Osteocyte (in vitro differentiated cells): ENCODE results near the gene VIPR1. TPM values are rescaled to one million over a fixed set of nuclear protein-coding genes. Genes with fewer than 3 reads are reported as not detected.

Experiments
- DNase-seq: peaks from one replicate; pipeline ENCODE4 v3.0.0; 2021; ENCODE audit warnings: mixed read lengths; ENCODE audit not compliant: unreplicated experiment; ENCODE audit errors: extremely low spot score
- H3K27ac Mint-ChIP-seq: one replicate; pipeline ENCODE4 v1.8.0; 2021; ENCODE audit warnings: mild to moderate bottlenecking, mixed read lengths; ENCODE audit not compliant: unreplicated experiment
- H3K27me3 Mint-ChIP-seq: one replicate; pipeline ENCODE4 v1.8.0; 2021; ENCODE audit warnings: mixed read lengths; ENCODE audit not compliant: unreplicated experiment
- H3K36me3 Mint-ChIP-seq: one replicate; pipeline ENCODE4 v1.8.0; 2021; ENCODE audit warnings: mixed read lengths; ENCODE audit not compliant: unreplicated experiment
- H3K4me1 Mint-ChIP-seq: one replicate; pipeline ENCODE4 v1.8.0; 2021; ENCODE audit warnings: mixed read lengths; ENCODE audit not compliant: unreplicated experiment
- H3K4me3 Mint-ChIP-seq: one replicate; pipeline ENCODE4 v1.8.0; 2021; ENCODE audit warnings: mild to moderate bottlenecking, moderate library complexity, mixed read lengths; ENCODE audit not compliant: unreplicated experiment
- H3K9me3 Mint-ChIP-seq: one replicate; pipeline ENCODE4 v1.8.0; 2021; ENCODE audit warnings: mixed read lengths; ENCODE audit not compliant: unreplicated experiment
- total RNA-seq: library from RNA; stranded (reverse); gene quantifications from 2 replicates; pipeline ENCODE4 v1.2.1, GENCODE V29; 2021
- TF ChIP-seq, protein P1 (sequence below): fragments of 200-600 bp; sonication (generic); IDR thresholded peaks from 2 replicates; pipeline ENCODE4 v1.5.0; 2021; ENCODE audit warnings: antibody characterized with exemption, mild to moderate bottlenecking, moderate library complexity

Gene VIPR1
- total RNA-seq, 1 donor from 2014 or later = 8.9 TPM

DNA sequence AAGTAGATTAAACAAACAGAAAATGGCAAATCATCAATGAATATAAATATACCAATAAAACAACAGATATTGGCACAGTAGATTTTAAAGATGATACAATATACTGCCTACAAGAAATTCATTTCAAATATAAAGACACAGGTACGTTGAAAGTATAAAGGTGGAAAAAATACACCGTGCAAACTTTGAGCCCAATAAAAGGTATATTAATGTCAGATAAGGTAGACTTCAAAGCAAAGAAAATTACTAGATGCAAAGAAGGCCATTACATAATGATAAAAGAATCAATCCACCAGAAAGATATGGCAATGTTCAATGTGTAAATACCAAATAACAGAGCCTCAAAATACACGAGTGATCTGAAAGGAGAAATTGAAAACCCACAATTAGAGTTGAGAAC is 34.3 kb upstream of the VIPR1 start:
- no peaks in the 10 kb centered on the region for H3K36me3 Mint-ChIP-seq
- peaks cover 3% of the 10 kb centered on the region for H3K27me3 Mint-ChIP-seq
- no peaks in the 10 kb centered on the region for H3K9me3 Mint-ChIP-seq

DNA sequence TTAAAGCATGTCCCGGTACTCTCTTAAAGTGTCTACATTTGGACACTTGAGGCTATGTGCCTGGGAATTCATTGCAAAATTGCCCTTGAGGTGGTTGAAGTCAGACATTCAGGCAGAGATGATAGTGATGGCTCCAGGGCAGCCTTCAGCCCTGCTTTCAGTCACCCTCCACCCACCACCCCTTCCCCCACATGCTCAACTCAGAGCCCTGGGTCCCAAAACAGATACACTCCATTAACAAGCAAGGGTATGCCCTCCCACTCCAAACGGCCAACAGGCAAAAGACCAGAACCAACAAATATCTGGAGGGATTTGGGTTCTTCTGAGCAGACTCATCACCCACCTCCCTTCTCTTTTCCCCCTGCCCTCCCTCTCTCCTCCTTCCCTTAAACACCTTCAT is 29.9 kb upstream of the VIPR1 start:
- no peak for DNase-seq
- Mint-ChIP-seq H3K27ac (no peak overlapping the region), H3K9me3 (no peaks in the 10 kb centered on the region), H3K27me3 (peaks cover 9% of the 10 kb centered on the region), H3K4me1 (peaks cover 15% of the 10 kb centered on the region), H3K4me3 (no peak overlapping the region), H3K36me3 (no peaks in the 10 kb centered on the region)
- TF ChIP-seq, protein P1, sequence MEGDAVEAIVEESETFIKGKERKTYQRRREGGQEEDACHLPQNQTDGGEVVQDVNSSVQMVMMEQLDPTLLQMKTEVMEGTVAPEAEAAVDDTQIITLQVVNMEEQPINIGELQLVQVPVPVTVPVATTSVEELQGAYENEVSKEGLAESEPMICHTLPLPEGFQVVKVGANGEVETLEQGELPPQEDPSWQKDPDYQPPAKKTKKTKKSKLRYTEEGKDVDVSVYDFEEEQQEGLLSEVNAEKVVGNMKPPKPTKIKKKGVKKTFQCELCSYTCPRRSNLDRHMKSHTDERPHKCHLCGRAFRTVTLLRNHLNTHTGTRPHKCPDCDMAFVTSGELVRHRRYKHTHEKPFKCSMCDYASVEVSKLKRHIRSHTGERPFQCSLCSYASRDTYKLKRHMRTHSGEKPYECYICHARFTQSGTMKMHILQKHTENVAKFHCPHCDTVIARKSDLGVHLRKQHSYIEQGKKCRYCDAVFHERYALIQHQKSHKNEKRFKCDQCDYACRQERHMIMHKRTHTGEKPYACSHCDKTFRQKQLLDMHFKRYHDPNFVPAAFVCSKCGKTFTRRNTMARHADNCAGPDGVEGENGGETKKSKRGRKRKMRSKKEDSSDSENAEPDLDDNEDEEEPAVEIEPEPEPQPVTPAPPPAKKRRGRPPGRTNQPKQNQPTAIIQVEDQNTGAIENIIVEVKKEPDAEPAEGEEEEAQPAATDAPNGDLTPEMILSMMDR = no peak

More for the DNA sequence above, 34.3 kb upstream of the VIPR1 start:
- no peak overlapping the region for H3K27ac Mint-ChIP-seq
- H3K4me1 Mint-ChIP-seq = no peaks in the 10 kb centered on the region
- TF ChIP-seq, protein P1 = no peak
- H3K4me3 Mint-ChIP-seq = no peak overlapping the region
- DNase-seq = no peak

DNA sequence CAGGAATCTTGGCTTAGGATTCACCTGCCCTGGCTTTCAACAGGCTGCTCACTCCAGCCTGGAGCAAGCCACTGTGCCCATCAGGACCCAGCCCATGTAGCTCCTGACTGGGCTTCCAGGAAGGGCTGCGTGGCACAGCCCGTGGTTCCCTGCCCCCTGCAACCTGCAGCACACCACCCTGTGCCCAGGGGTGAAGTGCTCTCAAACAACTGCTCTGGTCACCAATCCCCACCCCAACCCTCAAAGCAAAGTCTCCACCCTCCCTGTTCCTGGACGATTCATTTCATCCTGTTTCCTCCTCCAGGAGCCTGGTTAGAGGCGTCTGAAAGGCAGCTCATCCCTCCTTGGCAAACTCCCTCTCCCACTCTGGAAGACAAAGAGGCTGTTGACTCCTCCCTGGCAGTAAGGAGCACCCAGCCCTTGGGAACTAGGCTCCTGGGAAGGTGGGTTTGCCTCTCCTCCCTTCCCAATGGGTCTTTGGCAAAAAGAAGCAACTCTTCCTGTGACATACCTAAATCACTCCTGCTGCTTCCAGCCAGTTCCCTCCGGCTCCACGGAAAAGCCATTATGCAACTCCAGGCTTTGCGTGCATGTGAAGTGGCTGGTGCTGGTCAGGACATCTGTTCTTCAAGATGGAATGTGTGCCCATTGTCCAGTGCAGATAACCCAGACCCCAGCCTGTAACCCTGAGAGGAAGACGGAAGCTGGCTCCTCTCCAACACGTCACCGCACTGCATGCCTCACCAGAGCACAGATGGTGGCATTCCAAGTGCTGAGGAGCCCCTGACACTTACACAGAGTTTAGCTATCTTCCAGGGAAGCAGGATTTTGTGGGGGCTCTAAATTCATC is 29.1 kb upstream of the VIPR1 start:
- Mint-ChIP-seq H3K36me3 (no peaks in the 10 kb centered on the region), H3K27ac (no peak overlapping the region), H3K27me3 (peaks cover 9% of the 10 kb centered on the region), H3K4me3 (no peak overlapping the region), H3K4me1 (peaks cover 15% of the 10 kb centered on the region), H3K9me3 (no peaks in the 10 kb centered on the region)
- DNase-seq = no peak
- TF ChIP-seq, protein P1 = no peak

DNA sequence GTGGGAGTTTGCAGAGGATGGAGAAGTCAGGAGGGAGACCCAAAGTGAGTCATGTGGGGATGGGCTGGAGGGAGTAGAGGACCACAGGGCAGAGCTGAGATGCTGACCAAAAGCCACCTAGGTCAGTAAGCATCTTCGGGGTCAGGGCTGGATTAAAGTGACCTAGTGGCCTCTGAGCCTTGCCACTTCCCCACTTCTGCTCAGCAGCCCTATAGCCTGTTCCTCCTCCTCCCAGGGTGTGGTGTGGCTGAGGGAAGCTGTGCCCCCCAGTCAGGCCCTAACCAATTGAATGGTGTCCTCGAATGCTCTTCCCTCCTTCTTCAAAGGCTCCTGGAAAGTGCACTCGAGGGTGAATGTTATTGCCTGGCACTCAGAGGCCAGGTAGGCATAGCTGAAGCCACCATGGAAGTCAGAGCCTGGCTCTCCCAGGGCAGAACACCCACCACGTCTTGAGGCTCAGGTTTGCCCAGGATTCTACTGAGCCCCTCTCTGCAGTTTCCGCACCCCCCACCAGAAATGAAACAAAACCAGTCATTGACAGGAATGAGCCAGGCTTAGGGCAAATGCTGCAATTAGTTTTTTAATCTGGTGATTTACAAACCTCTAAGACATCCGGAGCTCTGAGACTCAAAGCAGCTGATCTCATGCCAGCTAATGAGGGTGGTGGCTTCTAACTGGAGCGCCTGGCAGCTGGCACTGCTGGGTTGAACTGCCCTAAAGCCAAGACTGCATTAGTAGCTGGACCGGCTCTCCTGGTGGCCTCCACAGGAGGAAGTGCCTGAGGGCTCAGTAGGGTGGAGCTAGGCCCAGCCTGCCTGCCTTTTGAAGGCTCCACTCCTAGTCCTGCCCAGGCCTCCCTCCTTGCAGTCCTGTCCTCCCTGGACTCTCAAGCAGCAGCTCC is 26.0 kb upstream of the VIPR1 start:
- peak overlapping the region; percentile 49 for H3K27ac Mint-ChIP-seq
- peaks cover 30% of the 10 kb centered on the region for H3K4me1 Mint-ChIP-seq
- H3K27me3 Mint-ChIP-seq = peaks cover 15% of the 10 kb centered on the region
- H3K36me3 Mint-ChIP-seq = peaks cover 7% of the 10 kb centered on the region
- peaks cover 8% of the 10 kb centered on the region for H3K9me3 Mint-ChIP-seq
- no peak overlapping the region for H3K4me3 Mint-ChIP-seq
- no peak for DNase-seq
- TF ChIP-seq, protein P1 = no peak

DNA sequence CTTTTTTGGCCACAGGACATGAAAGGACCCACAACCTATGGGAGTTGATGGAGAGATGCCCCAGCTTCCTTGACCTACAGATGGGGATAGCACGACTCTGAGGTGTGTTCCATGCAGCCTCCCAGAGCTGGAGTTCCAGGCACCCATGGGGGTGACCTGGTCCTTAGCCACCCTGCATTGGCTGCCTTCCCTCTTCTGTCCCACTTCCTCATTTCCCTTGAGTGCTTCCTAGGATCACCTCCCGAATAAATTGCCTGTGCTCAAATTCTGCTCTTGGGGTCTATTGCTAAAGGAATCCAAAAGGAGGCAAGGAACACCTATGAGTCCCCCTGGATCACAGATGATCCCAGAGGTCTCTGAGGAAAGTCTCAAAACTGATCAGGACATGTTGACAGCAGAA is 24.7 kb upstream of the VIPR1 start:
- no peak overlapping the region for H3K27ac Mint-ChIP-seq
- TF ChIP-seq, protein P1 = no peak
- H3K9me3 Mint-ChIP-seq = peaks cover 11% of the 10 kb centered on the region
- peaks cover 30% of the 10 kb centered on the region for H3K4me1 Mint-ChIP-seq
- no peak for DNase-seq
- H3K4me3 Mint-ChIP-seq = no peak overlapping the region
- peaks cover 8% of the 10 kb centered on the region for H3K36me3 Mint-ChIP-seq
- peaks cover 18% of the 10 kb centered on the region for H3K27me3 Mint-ChIP-seq
